Testis (tissue), 2 donors: ENCODE data around the gene TMUB1.

ENCODE experiments used
- CTCF ChIP-seq, 3 experiments: fragments of 450-650 bp in 2 of 3; fragments of 200-600 bp in 1 of 3; sonication (generic) in 1 of 3; IDR thresholded peaks; one replicate each; pipeline ENCODE4 v1.5.1; 2016 to 2019; ENCODE audit warnings: antibody characterized with exemption in 3 of 3, mild to moderate bottlenecking in 2 of 3, moderate library complexity in 1 of 3
- POLR2A ChIP-seq: fragments of 450-650 bp; IDR thresholded peaks from one replicate; pipeline ENCODE4 v1.6.1; 2017; ENCODE audit warnings: antibody characterized with exemption, mild to moderate bottlenecking, moderate library complexity

GRCh38 chr7:151056283-151056665, 27.0 kb downstream of the TMUB1 start:
- TF ChIP-seq CTCF (IDR thresholded peaks at IDR 0.05), result no peak
- no peak for TF ChIP-seq POLR2A
